Stimulated activated CD4-positive, alpha-beta T cell treated with anti-CD3 and anti-CD28 coated beads, Interleukin-2, amount 100 ng/mL, for 24 hours (primary cell): Measurements from ENCODE around the gene EGFL7.
"Not testable (repeated sequence)": the region's sequence is repeated elsewhere in the genome, so short reads cannot be mapped to it uniquely, and the experiment has no call there.

ENCODE experiments used
- DNase-seq, 2 donors: peaks; one replicate each; pipeline ENCODE4 v3.0.0-alpha.2; 2020

The EGFL7 gene

GRCh38 chr9:136700959-136701667 is 38.4 kb downstream of the EGFL7 start:
- peak; percentile 76 to 77 for DNase-seq

GRCh38 chr9:136701668-136702053 is 38.9 kb downstream of the EGFL7 start:
- no peak for DNase-seq

DNA sequence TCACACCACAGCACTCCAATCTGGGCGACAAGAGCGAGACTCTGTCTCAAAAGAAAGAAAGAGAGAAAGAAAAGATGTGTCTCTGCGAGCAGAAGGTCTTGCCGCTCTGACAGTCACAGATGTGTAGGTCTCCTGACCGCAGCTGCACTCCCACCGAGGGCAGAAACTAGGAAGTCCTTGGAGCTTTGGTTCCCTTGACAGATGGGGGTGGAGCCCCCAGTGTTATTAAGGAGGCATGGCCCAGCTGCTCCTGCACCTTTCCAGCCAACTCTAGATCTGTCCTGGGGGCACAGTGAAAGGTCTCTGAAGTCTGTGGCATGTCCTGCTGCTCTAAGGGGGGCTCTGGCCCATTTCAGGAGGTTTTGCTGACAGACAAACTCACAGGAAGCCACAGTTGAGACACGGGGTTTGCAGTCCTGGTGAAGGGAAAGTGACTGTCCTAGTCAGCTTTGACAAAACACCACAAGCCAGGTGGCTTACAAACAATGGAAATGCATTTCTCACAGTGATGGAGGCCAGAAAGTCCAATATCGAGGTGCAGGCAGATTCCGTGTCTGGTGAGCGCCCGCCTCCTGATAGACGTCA is 40.7 kb downstream of the EGFL7 start:
- DNase-seq: no peak

DNA sequence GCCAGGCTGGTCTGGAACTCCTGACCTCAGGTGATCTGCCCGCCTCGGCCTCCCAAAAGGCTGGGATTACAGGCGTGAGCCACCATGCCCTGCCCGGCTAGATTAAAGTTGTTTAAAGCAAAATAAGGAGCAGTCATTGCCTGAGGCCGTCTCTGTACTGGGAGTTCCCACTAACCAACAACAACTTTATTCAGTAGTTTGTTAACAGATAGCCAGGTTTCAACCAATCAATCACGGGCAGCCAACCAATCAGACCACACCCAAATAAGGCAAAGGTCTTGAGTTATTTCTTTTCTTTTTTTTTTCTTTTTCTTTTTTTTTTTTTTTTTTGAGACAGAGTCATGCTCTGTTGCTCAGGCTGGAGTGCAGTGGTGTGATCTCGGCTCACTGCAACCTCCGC is 42.0 kb downstream of the EGFL7 start:
- DNase-seq: not testable (repeated sequence)

DNA sequence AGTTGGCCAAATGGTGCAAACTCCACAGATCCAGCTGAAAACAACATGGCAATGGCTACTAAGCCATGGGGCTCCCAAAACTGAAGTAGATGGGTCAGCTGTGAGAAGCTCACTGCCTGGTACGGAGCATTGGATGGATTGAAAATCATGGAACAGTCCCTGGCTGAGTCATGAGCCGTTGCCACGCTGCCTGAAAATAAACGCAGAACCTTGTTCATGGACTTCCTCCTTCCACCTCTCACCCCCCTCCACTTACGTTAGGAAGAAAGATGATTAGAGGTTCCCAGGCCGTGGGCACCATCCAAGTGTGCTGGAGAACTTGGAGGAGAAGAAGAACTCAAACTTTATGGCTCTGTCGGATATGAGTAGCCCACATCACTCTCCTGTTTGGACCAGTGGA is 42.8 kb downstream of the EGFL7 start:
- DNase-seq: no peak

DNA sequence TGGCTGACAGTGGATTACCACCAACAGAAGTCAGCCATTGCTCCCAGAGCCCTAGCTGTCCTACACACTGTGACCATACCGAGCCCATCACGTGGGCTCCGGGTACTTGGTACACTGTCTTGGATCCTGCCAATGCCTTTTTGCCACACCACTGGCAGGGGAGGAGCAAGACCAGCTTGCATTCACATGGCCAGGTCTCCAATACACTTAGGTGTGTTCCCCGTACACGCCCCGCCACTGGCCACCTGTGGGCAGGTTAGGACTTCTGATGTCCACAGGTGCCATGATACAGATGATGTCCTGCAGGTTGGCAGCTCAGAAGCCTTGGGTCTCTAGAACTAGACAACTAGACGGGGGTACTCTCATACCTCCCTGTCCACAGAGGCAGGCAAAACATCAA is 44.3 kb downstream of the EGFL7 start:
- no peak for DNase-seq

DNA sequence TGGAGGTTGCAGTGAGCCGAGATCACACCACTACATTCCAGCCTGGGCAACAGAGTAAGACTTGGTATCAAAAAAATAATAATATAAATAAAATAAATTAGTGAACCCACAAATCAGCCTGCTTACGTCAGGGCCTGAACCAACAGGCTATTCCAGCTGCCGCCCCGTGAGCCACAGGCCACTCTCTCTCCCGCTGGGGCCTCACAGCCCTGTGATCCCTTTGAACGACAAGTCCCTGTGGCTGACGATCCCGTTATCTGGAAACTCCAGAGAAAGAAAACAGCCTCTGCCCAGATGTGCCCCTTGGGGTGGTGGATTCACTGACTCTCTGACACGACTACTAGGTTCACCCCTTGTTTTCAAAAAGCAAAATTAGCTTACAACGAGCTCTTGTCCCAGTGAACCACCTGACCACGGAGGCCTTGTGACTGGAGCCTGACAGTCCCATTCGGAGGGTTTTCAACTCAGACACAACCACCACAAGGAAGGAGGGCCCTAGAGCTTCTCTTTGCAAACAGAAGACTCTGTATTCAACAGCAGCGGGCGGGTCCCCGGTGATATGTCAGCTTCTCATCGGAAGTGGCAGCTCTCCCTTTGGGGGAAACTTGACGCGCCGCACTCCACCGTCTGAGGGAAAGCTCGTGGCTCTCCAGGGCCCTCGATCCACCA is 45.3 kb downstream of the EGFL7 start:
- DNase-seq: no peak

DNA sequence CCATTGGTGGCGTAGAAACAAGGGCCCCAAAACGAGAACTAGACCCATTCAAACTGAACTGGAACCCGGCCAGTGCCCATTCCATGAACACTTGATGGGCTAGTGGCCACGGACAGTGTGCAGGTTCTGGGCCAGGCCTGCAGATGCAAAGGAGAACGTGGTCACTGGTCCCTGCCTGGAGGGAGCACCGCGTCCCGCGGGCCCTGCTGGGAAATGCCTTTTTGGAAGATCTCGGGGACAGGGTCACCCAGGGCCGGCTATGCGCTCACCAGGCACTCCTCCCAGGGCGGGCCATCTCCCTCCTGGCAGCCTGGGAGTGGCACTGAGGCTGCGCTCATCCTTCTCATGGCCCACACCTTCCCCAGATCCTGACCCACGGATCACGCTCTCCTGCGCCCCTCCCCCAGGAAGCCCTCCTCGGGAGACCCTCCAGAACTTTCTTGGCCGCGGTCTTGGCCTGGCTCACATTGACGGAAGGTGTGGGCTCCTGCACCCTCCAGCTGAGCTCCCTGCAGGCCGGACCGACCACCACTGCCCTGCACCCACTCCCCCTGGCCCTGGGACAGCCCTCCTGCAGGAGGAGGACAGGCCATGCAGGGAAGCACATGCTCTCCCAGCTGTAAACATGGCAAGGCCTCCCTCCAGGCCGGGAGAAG is 46.9 kb downstream of the EGFL7 start:
- DNase-seq: no peak

- DNase-seq: no peak
These were observed 47.8 kb downstream of the EGFL7 start for GRCh38 chr9:136710543-136710942.

DNA sequence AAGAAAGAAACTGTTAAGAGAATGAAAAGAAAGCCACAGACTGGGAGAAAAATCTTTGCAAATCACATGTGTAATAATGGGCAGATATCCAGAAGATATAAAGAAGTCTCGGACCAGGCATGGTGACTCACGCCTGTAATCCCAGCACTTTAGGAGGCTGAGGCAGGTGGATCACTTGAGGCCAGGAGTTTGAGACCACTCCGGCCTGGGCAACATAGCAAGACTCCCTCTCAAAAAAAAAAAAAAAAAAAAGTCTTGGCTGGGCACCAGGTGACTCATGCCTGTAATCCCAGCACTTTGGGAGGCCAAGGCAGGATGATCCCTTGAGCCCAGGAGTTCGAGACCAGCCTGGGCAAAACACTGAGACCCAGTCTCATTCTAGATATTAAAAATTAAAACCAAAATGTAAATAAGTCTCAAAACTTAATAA is 48.5 kb downstream of the EGFL7 start:
- DNase-seq: not testable (repeated sequence)

- DNase-seq: no peak
These were observed 49.3 kb downstream of the EGFL7 start, which contains the start of gene DIPK1B for GRCh38 chr9:136711751-136712689. Gene DIPK1B (plus strand): TSS chr9:136712572. CDS start chr9:136712666, 94 bp downstream.

GRCh38 chr9:136712690-136713544 is 50.2 kb downstream of the EGFL7 start:
- DNase-seq: no peak

DNA sequence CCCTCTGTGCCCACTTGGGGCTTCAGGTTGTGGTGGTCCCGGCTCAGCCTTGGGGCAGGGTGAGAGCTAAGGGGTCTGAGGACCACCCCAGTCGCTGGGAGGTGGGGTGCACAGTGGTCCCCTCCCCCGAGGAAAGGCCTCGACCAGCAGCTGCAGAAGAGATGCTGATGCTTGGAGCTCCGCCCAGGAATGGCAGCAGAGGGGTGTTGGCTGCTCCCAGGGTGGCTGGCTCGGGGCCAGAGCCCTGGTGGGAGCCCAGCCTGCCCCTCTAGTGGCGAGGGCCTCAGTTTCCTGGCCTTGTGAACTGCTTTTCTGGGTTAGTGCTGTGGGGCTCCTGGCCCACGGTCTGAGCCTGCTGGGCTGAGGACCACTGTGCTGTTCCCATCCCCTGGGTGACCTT is 50.8 kb downstream of the EGFL7 start:
- DNase-seq: no peak

- no peak for DNase-seq
These were observed 51.6 kb downstream of the EGFL7 start for GRCh38 chr9:136714096-136714892.

GRCh38 chr9:136714893-136715274 is 52.2 kb downstream of the EGFL7 start:
- no peak for DNase-seq

GRCh38 chr9:136717399-136717798 is 54.7 kb downstream of the EGFL7 start:
- DNase-seq: no peak

GRCh38 chr9:136718345-136719194 is 55.9 kb downstream of the EGFL7 start:
- no peak for DNase-seq

DNA sequence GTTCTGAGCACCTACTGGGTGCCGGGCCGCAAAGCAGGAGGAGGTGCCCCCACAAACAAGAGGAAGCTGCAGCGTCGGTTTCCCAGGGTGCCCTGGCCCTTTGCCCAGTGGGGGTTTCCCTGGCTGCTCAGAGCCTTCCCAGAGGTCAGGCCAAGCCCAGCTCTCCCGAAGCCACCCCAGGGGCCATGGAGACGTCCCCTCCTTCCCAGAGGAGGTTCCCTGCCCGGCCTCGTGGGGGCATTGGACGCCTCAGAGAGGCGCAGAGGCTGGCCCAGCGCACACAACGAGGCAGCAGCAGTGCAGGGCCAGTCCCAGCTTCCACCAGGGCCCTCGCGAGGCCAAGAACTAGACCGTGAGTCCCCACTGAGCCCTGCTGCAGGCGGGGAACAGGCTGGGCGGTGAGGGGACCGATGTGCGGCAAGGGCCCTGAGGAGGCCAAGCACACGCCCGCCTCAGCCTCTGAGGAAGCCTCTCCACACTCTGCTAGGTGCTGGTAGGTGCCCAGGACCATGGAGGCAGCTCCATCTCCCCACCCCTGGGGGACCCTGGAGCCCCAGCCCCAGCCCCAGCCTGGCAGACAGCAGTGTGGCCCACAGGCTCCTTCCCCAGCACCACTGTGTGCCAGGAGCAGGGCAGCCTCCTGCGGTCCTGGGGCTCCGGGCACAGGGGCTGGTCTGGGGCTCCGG is 56.6 kb downstream of the EGFL7 start:
- peak in 1 of 2 donors; percentile 22 for DNase-seq
